GM18517 (cell line): Measurements from ENCODE around the gene FN1.
"Not testable (repeated sequence)": the region's sequence is repeated elsewhere in the genome, so short reads cannot be mapped to it uniquely, and the experiment has no call there.

Source experiments
- ATAC-seq: cut with Tn5 transposase; IDR thresholded peaks from one replicate; pipeline ENCODE4 v1.9.1; 2021; ENCODE audit warnings: mild to moderate bottlenecking, moderate library complexity; ENCODE audit not compliant: unreplicated experiment

The FN1 gene

DNA sequence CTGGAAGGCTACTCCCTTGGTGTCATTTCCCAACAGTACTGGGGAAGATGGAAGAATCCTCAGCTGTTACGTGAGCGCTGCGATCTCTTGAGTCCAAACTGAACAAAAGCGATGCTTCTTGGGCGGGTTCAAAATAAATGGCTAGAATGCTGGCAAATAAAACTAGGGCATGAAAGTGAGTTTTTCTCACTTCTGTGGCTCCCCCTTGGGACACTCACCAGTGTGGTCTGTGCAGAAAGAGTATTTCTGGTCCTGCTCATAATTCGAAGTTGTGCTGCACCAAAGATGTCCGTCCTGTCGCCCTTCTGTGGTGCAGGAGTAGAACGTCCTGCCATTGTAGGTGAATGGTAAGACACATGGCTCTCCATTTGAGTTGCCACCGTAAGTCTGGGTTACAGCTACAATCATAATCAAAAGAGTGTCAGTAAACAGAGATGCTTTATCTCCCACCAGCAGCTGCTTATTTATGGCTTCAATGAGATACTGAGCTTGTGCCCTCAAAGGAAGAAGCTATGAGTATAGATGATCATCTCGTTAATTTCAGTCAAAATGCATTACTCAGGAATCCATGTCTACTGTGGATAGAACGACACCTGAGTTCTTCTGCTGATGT is 11.8 kb downstream of the FN1 start:
- ATAC-seq = no peak

DNA sequence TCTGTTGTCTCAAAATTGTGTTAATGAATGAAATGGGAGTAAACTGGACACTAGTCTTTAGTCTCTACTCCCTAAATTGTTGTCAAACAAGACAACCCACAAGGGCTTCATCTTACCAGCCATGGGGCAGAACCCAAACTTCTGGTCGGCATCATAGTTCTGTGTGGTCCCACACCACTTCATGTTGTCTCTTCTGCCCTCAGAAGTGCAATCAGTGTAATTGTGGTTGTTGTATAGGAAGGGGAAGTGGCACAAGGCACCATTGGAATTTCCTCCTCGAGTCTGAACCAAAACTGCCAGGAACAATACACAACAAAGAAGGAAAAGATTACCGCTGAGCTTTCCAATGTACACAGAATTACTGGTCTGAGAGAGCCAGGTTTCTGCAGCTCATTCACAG is 12.6 kb downstream of the FN1 start:
- ATAC-seq = no peak

DNA sequence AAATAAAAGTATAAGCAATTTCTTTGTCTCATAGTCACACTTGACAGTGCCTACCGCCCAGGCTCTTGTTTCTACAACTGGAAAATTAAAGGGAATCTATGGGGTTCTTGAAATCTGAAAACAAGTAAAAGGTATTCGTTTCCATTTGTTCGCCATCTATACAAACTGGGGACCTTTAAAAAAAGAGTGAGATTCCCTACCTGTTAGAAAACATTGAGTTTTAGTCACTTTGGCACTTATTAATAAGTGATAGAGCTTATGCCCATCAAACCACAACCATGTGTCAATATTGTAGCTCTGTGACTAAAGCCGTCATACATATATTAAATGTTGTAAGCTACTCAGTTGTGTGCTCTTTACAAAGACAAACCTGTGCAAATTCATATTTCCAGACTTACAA is 13.2 kb downstream of the FN1 start:
- ATAC-seq = no peak

DNA sequence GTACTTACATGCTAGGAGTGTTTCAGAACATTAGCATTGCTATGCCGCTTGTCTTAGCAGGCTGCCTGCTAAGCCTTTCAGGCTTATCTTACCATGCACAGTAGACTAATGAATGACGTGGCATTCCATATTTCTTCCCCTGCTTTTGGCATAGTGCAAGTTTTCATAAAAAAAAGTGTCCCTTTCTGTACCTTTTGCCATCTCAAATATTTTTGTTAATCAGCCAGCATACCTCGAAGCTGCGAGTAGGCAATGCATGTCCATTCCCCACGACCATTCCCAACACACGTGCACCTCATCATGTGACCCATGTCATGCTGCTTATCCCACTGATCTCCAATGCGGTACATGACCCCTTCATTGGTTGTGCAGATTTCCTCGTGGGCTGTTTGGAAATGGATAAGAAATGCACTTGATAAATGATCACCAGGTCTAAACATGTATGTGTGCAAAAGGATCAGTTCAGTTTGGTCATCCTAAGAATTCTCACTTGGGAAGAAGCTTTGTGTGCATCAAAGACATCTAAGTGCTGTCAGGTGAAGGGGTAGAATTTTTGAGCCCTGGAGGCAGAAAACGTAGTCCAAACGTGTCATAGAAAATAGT is 13.9 kb downstream of the FN1 start:
- ATAC-seq = no peak

DNA sequence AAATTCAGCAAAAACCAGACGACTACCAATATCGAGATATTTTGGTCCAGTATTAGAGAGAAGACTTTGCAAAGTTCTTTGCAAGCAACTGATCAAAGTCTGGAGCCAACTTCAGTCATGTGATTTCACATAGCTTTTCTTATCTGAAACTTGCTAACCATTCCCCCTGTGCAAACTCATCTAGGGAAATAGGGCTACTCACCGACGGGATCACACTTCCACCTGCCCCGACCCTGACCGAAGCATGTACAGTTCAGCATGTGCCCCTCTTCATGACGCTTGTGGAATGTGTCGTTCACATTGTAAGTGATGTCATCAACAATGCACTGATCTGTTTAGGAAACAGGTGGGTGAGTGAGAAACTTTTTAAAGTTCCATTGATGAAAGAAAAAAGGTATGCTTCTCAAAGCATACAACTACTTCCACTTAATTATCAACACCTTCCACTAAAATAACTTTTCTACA is 15.4 kb downstream of the FN1 start:
- ATAC-seq = no peak

DNA sequence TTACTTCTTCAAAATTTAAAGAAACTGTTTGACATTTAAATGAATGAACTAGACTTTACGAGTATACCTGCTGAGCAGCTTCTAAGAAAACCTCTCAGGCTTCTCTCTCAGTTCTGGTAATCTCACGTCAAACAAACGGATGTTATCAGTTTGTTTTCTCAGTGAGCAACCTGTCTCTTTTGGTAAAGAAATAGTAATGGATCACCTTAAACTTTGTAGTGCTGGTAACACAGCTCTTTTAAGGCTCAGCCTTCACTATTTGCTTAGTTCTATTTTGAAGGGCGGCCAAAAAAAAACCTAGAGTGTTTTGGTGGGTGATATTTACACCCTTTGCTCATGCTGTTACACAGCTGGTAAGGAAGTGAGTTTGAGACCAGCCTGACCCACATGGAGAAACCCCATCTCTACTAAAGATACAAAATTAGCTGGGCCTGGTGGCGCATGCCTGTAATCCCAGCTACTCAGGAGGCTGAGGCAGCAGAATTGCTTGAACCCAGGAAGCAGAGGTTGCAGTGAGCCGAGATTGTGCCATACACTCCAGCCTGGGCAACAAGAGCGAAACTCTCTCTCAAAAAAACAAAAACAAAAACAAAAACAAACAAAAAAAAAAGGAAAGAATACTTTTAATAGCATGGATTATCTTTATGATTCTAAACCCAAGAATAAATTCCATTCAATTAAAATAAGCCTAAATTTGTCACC is 15.9 kb downstream of the FN1 start:
- ATAC-seq = no peak

DNA sequence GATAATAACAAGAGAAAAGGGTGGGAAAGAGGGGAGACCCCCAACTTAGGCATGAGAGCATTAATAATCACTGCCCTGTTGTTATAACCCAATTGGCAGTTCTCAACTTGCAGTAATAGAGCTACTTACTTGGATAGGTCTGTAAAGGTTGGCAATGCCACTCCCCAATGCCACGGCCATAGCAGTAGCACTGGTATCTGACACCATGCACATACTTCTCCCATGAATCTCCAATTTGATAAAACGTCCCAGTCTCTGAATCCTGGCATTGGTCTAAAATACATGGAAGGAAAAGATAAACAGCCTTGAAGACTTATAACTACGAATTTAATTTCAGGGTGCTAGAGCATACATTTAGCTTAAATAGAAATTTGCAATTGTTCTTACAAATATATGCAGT is 16.8 kb downstream of the FN1 start:
- ATAC-seq = no peak

DNA sequence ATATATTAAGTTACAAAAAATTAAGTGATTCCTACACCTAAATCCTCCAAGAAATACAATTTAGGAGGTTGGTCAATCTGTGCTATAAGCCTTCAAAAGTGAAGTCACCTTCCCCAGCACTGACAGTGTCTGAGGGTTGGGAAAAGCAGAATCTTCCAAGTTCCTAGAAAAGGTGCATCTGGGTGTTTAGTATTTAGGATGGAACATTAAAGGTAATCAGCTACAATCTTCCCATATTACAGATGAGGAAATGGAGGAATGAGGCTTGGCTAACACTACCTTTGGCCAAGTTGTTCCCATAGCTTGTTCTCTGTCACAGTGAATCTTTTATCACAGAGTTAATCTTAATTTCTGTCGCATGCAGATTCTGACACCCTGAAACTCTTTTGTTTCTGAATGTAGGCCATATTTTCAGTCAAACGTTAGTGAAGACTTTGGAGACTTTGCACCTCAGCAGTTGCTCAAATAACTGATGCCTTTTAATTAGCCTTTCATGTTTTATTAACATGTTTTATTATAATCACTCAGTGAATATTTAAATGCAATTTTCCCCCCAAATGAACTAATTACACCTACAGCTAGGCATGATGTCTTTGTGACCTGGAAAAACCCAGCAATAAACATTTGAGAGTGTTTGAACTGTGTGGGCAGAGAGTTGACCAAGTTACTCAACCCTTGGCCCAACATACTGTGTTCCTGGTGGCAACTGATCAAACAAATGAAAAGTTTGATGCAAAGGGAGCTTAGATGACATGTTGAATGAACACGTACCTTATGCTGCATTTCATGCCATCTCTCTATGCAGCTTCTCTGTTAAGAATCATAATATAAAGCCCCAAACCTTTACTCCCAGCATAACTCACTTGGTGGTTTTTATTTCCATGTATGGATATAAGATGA is 17.6 kb downstream of the FN1 start:
- no peak for ATAC-seq

DNA sequence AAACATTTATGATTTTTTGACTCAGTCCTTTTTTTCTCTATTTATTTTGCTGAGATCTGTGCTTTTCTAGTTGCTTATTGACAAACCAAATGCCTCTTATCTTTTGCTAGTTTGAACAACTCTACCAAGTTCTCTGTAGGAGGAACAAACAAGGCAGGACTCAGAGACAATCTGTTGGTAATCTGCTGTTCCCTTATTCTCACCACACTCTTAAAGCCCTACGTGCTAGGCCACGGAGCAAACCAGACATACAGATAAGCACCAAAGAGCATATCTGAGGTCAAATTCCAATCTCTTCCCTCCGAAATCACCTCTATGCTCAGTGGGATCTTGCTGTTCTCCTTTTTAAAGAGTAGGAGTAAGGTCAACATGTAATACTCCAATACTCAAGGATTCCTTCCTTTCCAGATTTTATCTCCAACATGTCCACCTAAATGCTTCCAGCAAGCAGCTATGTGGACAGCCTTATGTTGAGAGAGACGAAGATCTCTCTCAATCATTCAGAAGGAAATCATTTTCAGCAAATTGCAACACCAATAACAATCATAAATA is 18.4 kb downstream of the FN1 start:
- no peak for ATAC-seq

DNA sequence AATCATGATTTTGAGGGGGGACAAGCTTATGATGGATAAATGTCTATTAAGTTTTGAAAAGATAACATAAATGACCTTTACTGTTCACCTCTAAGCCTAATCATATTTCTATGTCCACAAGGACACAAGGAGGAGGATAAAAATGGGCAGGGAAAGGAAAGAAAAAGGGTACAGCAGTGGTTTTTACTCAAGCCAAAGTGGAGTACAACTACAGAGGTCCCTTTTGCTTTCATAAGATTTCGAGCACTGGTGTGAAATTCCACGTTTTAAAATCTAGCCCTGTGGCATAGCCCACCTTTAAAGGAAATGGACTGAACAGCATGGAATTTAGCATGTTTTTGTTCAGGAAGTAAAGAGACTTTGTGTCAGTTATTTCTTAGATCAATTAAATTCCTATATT is 19.2 kb downstream of the FN1 start:
- ATAC-seq = no peak

DNA sequence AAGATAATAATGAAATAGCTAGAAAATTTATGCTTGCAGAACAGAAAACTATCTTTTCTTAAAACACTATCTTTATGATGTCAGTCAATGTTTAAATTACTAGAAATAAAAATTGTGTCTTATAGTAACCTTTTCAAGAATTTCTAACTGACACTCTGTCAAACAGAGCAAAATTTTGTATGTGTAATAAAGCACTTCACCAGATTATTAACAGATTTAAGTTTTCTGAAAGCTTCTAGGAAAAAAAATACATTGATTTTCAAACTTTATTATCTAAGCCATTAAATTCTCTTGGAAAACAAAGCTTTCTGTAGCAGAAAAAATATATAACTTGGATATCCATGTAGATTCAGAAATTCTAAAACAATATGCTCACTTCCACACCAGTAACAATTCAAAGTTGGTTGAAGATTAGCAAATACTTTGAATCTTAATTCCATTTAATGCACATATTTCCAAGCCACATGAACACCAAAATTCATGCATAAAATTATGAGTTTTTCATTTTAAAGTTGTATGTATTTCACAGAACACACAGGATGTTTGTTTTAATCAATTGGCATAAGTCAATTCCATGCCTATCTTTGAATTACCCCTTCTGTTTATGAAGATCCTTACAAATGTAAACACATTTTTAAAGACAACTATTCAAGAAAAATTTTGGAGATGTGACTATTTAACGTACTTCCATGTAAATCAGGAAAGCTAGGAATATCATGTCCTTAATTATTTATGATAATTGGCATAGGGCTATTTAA is 19.9 kb downstream of the FN1 start:
- ATAC-seq = no peak

DNA sequence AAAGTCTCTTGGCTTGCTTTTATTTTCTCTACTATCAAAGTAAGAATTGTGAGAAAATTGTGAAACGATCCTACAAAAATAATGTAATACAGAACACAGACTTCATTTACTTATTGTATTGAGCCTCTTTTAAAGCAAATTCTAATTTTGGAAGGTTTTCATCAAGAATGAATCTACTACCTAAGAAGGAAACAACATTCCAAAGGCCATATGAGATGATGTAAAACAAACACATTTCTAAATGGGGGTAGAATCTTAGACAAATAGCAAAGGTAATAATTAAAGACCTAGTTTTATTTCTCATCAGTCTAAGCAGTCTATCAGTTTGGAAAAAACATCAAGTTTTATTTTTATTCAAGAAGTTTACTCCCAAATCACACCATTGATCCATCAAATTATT is 20.6 kb downstream of the FN1 start:
- ATAC-seq = no peak

DNA sequence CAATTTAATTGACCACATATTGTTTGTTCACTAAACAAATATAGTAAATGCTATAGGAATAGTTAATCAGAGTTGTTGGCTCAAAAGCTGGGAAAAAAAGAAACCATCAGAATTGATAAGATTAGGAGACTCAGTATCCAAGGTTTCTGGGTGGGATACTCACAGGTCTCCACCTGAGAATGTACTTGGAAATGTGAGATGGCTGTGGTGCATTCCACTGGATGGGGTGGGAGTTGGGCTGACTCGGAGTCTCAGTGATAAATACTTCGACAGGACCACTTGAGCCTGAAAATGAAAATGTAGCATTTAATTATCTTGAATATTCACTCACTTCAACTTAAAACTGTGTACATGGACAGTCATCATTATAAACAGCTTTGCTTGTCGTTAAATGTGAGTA is 21.2 kb downstream of the FN1 start:
- ATAC-seq = no peak

DNA sequence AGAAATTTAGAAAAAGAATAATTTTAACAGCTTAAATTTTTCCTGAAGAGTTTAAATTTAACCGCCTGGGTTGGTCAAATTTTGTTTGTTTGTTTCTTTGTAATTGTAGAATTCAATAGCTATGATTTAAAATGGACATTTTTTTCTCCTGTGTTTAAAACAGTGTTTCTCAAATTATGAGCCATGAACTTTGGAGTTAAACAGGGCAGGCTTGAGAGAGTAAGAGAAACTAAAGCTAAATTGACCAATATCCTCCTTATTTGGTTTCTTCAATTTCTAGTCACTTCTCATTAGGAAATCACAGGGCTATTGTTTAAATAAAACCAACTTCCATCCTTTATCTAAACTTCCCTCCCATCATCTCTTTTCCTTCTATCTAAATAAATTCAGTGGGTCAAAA is 21.9 kb downstream of the FN1 start:
- ATAC-seq = no peak

DNA sequence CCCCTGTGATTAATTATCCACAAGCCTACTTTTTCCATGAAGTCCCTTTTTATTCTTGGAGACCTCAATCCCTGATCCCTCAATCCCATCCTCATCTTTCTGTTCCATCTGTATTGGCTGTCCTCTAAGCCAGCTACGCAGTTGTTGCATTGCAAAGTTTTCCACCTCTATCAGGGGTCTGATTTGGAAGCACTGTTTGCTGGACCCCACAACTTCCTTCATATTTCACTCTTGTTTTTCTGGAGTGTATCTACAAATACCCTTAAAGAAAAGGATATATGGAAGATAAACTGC is 22.4 kb downstream of the FN1 start:
- ATAC-seq = no peak

DNA sequence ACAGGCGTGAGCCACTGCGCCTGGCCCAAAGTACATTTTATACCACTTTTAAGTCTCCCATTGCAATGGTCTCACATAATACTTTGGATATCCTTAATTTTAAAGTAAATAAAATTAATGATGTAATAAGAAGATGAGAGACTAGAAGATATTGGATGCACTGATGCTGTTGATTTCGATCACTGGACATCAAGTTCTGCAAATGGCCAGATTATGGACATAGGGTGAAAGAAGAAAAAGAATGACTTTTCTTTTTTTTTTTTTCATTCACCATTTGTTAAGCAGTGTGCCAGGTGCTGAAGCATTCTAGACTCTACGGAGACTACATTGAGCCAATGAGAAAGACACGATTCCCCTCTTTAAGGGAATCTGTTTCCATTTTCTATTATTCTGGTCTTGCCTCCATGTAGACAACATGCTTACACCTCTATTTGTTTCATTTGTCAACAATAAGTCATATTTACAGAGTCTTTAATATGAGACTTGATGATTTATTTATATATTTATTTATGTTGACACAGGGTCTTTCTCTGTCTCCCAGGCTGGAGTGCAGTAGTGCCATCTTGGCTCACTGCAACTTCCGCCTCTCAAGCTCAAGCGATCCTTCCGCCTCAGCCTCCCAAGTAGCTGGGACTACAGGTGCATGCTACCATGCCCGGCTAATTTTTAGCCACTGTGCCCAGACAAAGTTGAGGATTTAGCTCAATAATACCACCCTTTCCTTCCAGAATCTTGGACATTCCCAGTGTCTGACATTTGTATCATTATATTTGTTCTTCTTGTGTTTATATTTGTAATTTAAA is 23.7 kb downstream of the FN1 start:
- ATAC-seq = no peak

DNA sequence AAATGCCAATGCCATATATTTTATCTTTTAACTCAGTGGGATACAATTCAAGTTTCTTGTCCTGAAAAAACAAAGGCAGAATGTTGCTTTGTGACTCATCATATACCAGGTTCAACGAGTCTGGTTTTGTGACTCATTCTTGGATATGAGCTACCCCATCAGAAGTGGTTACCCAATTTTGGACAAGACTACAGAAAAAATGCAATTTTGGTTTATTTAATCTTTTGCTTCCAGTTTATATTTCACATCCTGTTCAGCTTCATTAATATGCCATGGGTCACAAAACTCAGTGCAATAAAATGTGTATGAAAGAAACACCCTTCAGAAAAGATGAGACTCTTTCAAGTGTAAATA is 25.0 kb downstream of the FN1 start:
- ATAC-seq = no peak

DNA sequence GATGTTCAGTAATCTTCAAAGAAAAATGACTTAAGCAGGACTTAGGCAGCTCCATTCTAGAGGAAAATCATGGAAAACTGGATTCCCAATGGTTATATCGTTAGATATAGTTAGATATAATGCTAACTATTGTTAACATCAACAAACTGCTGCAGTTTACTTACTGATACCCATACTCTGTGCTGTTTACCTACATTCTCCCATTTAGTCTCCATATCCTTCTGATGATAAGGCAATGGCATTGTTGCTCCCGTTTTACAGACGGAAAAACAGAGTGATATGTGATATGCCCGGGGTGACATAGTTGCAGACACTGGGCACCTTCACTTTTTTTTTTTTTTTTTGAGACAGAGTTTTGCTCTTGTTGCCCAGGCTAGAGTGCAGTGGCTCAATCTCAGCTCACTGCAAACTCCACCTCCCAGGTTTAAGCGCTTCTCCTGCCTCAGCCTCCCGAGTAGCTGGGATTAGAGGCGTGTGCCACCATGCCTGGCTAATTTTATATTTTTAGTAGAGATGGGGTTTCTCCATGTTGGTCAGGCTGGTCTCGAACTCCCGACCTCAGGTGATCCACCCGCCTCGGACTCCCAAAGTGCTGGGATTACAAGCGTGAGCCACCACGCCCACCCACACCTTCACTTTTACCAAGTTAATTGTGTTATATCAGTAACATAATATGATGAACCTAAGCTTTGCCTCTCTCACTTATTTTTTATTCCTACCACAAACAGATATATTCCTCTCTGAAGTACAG is 25.5 kb downstream of the FN1 start:
- ATAC-seq = not testable (repeated sequence)
